ENCODE results near the gene TRIM29. TPM values are rescaled to one million over a fixed set of nuclear protein-coding genes. Genes with fewer than 3 reads are reported as not detected.
"Not testable (repeated sequence)": the region's sequence is repeated elsewhere in the genome, so short reads cannot be mapped to it uniquely, and the experiment has no call there.

TRIM29 gene, protein sequence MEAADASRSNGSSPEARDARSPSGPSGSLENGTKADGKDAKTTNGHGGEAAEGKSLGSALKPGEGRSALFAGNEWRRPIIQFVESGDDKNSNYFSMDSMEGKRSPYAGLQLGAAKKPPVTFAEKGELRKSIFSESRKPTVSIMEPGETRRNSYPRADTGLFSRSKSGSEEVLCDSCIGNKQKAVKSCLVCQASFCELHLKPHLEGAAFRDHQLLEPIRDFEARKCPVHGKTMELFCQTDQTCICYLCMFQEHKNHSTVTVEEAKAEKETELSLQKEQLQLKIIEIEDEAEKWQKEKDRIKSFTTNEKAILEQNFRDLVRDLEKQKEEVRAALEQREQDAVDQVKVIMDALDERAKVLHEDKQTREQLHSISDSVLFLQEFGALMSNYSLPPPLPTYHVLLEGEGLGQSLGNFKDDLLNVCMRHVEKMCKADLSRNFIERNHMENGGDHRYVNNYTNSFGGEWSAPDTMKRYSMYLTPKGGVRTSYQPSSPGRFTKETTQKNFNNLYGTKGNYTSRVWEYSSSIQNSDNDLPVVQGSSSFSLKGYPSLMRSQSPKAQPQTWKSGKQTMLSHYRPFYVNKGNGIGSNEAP
- polyA plus RNA-seq (2012; ENCODE audit: insufficient read depth, insufficient read length), result not detected

DNA sequence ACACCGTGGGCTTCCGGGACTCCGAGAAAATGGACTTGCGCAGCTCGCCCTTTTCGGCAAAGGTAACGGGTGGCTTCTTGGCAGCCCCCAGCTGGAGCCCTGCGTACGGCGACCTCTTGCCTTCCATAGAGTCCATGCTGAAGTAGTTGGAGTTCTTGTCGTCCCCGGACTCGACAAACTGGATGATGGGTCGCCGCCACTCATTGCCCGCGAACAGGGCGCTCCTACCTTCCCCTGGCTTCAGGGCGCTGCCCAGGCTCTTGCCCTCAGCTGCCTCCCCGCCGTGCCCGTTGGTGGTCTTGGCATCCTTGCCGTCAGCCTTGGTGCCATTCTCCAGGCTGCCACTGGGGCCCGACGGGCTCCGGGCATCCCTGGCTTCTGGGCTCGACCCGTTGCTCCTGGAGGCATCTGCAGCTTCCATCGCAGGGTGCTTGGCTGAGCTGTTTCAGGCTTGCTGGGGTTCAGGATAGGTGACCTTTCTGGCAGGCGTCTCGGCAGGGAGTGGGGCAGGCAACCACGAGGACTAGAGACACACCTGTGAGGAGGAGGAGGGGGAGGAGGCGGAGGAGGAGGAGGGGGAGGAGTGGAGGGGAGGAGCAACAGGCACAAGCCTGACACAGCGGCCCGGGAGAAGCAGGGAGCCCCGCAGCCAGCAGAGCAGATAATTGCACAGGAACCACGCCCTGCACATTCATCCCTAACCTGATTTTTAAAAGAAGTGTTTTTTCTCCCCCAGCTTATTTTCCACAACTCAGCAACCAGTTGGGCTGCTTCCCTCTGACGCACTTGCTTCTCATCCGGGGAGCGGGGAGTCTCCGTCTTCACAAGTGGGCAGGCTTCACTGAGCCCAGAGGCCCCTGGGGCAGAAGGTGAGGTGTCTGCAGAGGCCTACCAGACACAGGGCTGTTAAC is at the start of gene TRIM29:
TSS of gene TRIM29 (minus strand) at position 503 of the 911 bp plus-strand sequence. CDS start at position 421, 82 bp downstream.
- no peak for DNase-seq (ENCODE audit: low read depth, low spot score)
- no peak within 1 kb of the TSS for H3K4me3 ChIP-seq (ENCODE audit: low read length)

DNA sequence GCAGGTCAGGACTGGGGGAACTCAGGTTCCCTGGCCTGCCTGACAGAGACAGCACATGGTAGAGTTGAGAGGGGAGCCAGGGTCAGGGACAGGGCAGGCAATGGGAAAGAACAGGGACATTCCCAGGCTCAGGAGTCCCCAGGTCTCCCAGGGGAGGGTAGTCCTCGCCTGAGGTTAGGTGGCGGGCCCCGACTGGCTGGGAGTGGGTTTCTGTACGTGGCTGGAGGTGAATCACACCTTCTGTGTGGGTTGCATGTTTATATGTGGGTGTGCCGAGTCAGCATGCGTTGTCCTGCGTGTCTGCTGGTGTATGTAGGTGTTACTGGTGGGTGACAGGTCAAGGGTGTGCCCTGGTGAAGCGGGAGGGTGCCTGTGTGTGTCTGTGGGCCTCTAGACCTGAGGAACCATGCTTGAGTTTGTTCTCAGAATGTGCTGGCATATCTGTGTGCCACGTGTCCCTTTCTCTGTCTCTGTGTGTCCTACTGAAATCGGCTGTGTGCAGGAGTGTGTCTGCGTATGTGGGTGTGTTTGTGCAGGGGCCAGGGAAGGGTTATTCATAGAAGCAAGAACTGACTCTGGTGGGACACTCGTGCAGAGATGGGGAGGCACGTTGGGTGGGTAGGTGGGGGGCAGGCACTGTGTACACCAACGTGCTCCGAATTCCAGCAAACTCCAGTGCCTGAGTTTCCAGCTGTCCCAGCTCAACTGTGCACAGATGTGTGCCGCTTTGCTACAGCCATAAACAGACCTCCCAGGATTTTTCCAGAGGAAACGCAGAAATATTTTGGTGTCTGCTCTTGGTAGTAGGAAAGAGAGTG is 49.1 kb upstream of the TRIM29 start:
- DNase-seq (ENCODE audit: low read depth, low spot score), result no peak
- H3K4me3 ChIP-seq (ENCODE audit: low read length), result no peak overlapping the region

DNA sequence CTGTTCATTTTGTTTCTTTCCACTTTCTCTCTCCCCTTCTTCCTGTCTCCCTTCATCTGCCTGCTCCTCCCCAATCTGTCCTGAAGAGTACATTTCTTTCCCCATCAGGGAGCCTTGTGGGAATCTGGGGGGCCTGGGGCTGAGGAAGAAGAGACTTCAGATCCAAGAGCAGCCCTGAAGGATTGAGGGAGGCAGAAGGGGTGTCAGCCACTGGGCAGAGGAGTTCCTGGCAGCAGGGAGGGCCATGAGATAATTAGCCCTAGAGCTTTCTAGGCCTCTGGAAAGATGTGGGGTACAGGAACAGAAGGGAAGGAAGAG is 48.5 kb upstream of the TRIM29 start:
- no peak for DNase-seq (ENCODE audit: low read depth, low spot score)
- H3K4me3 ChIP-seq (ENCODE audit: low read length), result no peak overlapping the region

DNA sequence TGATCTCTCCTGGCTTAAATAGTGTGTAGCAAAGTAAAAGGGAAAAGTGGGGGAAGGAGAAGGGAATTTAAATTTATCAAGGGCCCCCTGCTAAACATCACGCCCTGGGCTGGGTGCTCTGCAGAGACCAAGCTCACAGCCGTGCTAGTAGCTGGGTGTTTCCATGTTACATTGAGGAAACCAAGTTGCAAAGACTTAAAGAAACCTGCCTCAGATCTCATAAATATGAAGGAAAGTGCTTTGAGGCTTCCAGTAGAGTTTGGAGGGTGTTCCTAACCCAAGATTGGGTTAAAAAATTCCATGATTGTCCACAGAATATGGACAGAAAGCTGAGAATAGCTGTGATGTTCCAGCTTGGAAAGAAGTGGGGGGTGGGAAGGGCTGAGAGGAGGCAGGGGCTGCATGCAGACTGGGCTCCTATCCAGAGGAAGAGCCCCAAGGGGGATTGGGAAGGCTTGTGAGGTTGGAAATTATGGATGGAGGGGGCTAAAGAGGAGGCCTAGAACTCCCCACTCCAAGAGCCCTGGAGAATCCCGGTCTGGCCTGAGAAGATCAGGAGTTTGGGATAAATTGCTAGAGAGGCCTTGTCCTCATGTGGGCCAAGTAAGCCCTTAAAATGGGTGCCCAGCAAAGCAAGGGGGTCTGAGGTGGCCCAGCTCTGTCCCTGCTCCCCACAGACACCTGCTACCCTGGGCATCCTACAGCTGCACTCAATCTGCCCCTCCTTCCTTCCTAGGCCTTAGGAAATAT is 48.0 kb upstream of the TRIM29 start:
- no peak for DNase-seq (ENCODE audit: low read depth, low spot score)
- H3K4me3 ChIP-seq (ENCODE audit: low read length), result no peak overlapping the region

DNA sequence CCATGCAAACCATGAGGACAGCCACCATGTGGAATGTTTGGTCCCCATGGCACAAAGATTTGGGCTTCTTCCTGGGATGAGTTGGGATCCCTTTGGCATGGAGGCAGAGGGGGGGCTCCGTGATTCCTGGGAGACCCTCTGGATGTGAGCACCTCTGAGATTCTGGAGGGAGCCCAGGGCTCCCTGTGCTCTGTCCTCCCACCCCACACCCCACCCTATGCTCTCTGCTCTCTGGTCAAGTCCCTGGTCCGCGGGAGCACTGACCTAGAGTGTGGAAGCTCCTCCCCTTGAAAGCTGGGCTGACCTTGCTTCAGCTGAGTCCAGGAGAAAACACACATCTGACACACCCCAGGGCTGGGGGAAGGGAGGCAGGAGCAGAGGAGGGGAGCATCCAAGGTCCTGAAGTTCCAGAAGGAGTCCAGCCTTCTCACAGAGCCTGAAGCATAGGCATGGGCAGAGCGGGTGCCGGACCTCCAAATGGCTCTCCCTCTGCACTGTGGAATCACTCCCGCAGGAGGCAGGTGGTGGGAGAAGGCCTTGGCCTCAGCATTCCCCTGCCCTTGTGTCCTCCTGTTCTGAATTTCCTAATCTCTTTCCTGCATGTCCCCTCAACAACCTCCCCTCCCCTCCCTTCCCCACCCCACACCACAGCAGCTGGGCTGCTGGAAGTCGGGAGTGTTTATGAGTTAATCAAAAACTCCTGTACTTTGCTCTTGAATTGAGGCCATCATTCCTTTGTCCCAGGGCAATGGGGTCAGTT is 47.2 kb upstream of the TRIM29 start:
- no peak overlapping the region for H3K4me3 ChIP-seq (ENCODE audit: low read length)
- no peak for DNase-seq (ENCODE audit: low read depth, low spot score)

DNA sequence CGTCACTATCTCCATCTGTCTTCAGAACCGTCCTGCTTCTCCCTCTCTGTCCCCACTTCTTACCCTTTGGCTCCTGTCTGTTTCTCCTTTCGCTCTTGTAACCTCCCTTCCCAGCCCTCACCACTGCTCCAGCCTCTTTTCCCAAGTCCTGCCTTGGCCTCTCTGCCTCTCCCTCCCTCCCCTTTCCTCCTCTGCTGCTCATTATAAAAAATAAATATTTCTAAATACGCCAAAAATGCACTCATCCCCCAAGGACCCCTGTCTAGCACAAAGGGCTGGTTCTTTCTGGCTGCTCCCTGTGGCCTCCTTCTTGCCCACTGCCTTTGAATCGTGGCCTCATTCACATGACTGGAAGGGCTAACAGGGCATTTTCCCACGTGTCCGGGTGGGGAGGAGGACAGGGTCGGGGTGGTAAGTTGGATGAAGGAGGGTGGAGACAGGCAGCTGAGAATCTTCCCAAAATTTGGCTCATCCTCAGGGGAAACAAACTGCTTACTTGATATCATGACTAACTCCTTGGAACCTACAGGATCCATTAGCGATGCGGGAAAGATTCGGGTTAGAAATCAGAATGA is 46.5 kb upstream of the TRIM29 start:
- no peak overlapping the region for H3K4me3 ChIP-seq (ENCODE audit: low read length)
- no peak for DNase-seq (ENCODE audit: low read depth, low spot score)

DNA sequence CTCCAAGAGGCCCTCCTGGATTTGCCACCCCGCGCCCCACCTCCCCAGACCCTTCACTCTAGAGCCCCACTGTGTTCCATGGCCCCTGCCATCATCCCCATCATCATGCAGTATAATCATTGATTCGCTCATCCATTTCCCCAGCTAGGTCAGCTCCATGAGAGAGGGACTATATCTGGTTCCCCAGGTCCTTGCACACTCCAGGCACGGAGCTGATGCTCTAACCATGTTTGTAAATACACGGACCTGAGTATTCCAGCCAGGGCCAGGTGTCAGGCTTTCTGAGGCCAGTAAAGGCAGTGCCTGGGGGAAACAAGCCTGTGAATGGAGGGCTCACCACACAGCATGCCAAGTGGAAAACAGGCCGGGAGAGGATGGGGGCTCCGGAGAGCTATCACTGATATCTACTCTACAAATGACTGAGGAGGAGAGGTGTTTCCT is 45.8 kb upstream of the TRIM29 start:
- no peak overlapping the region for H3K4me3 ChIP-seq (ENCODE audit: low read length)
- DNase-seq (ENCODE audit: low read depth, low spot score), result no peak

DNA sequence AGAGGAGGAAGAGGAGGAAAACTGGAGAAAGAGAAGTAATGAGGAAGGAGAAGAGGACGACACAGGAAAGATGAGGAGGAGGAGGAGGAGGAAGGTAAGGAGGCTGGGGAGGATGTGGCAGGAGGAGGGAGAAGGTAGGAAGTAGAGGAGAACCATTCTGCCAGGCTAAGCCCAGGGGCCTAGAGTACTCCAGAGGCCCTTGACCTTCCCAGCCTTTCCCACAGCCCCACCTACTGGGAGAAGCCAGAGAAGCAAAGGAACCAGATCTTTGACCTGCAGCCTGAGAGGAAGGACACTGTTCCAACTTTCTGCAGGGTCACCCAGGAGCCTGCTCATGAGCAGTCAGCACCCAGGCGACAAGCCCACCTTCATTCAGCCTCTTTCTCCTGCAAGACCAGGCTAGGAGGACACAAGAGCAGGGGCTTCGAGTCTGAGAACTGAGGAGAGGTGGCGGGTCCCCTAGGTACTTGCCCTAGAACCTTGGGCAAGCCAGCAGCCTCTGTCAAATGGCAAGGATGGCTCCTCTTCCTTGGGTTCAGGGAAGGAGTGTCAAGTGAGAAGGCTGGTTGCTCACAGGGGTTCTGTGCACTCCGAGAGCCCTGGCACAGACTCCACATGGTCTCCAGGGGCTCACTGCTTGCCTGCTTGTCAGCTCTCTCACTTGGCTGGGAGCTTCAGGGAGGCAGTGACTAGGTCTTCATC is 45.0 kb upstream of the TRIM29 start:
- no peak overlapping the region for H3K4me3 ChIP-seq (ENCODE audit: low read length)
- DNase-seq (ENCODE audit: low read depth, low spot score), result no peak

DNA sequence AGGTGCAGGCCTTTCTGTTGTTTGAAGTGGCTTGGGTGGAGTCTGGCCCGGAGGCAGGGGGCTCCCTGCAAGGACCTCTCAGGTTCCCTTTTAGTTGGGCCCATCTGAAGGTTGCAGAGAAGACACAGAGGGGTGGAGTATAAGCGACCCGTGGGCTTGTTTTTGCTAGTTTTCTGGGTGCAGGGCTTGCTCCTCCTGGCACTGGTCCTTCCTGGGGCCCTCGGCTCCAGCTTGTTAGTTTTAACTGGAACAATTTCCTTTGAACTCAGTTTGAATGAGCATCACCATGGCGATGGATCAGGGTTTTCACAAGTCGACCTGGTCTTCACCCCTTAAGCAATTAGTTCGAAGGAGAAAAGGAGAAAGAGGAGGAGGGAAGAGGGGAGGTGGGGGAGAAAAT is 44.5 kb upstream of the TRIM29 start:
- DNase-seq (ENCODE audit: low read depth, low spot score), result no peak
- H3K4me3 ChIP-seq (ENCODE audit: low read length), result no peak overlapping the region

DNA sequence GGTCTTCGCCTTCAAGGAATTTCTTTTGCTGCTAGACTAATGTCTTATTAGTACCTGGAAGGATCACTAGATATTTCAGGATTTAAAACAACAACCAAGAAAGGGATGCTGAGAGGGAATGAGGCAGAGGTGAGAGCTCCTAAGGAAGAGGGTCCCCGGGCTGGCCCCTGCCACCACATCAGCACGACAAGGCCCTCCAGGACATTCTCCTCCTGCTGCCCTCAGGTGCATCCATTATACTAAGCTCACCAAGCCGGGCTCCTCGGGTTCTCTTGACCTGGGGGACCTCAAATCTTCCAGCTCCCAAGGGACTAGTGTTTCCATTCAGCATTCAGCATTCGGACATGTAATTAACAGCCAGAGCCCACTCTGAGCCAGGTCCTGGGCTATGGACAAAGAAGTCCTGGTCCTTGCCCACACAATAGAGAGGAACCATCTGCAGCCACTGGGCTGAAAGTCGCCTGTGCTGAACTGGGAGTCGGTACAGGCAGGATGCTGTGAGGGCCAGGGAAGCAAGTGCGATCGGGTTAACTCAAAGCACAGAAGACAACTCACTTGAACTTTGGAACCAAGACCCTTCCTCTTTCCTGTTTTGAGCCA is 43.6 kb upstream of the TRIM29 start:
- no peak overlapping the region for H3K4me3 ChIP-seq (ENCODE audit: low read length)
- no peak for DNase-seq (ENCODE audit: low read depth, low spot score)

DNA sequence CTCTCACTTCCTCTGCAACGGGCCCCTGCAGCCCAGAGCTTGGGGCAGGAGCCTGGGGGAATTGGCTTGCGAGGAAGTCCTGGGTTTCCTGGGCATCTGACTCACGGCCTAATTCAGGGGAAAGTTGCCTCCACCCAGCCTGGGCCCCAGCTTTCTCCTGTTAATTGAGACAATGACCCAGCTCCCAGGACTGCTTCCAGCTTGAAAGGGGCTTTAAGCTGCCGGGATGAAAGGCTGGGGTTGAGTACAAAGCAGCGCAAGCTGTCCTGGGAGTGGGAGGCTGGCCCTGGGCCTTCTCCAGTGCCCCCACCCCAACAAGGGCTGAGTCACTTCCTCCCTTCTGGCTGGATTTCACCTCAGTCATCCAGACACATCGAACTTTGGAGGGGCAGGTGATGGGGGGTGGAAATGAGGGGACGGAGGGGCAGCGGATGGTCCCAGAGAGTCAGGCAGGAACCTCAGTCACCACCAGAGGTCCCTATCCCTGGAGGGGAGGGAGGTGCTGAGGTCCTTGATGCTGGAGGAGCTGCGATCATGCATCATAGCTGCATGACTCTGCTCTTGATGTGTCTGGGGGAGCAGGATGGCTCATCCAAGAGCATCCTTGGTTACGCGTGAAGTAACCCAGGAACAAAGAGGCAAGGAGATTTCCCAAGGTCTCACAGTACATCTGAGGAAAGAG is 42.8 kb upstream of the TRIM29 start:
- DNase-seq (ENCODE audit: low read depth, low spot score), result no peak
- H3K4me3 ChIP-seq (ENCODE audit: low read length), result no peak overlapping the region

DNA sequence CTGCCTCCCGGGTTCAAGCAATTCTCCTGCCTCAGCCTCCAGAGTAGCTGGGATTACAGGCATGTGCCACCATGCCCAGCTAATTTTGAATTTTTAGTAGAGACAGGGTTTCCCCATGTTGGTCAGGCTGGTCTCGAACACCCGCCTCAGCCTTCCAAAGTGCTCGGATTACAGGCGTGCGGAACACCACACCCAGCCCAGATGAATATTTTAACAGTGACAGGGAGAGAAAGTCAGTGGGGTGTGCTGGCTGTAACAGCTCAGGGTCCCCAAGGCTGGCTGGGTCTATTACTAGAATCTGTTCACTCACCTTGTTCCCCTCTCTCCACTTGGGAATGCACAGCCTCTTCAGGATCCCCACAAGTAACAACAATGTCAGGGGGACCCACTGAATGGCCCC is 42.1 kb upstream of the TRIM29 start:
- not testable (repeated sequence) for DNase-seq (ENCODE audit: low read depth, low spot score)

DNA sequence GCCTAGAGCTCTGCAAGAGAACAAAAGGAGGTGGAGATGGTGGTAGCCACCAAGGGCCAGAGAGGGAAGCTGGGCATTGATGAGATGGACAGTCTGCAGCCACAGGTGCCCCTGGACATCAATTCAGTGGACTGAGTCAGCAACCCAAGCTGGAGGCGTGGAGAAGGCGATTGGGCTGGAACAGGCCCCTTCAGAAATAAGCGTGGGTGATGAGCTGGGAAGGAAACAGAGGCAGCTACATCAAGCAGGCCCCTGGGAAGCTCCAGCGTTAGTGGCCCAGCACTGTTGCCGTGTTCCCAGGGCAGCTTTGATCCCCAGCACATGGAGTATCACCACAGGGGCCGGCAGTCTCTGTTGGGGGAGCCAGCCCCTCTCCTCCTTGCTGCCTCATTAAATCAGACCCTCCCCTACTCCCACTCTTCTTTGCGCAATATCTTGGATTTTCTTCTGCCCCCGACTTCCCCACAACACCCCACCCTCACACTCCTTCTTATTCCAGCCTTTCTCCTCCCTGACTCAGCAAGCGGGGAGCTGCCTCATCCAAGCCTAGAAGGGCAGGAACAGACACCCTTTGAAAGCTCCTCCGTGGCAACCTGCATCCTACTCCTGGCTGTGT is 41.3 kb upstream of the TRIM29 start:
- DNase-seq (ENCODE audit: low read depth, low spot score), result no peak
- H3K4me3 ChIP-seq (ENCODE audit: low read length), result no peak overlapping the region

More for the DNA sequence above, 42.1 kb upstream of the TRIM29 start:
- not testable (repeated sequence) for H3K4me3 ChIP-seq (ENCODE audit: low read length)

DNA sequence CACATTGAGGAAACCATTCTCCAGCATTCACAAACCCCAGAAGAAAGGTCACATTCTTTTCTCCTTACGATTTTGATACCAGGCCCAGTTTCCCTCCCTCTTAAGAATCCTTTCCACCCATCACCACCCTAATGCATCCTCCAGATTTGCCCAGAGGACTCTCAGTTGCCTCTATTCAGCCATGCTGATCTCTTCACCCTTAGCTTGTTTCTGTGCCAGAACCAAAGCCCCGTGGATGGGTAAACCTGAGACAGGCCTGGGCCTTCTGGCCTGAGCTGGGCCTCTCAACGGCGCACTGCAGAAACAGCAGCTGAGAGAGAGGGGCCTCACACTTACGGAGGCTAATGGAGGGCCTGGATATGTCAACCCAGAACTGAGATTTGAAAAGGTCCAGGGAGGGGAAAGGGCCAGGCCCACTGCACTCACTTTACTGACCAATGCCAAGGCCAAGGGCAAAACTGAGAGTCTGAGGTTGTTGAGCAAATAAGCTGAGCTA is 40.7 kb upstream of the TRIM29 start:
- H3K4me3 ChIP-seq (ENCODE audit: low read length), result no peak overlapping the region
- no peak for DNase-seq (ENCODE audit: low read depth, low spot score)

DNA sequence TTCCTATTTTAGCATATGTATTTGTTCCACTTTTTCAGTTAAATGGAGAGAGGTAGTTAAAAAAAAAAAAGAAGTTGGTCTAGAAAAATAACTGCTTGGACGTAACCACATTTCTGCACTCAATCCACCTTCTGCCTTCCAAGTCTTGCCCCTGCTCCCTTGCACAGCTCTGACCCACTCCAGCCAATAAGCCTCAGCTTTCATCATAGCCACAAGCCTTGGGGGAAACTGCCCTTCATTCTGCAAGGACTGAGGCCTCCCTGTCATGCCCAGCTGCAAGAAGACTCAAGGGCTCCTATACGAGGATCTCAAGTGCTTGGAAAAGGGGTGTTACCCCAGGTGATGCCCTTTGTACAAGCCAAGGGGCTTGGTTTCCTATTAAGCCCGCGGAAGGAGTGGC is 37.0 kb upstream of the TRIM29 start:
- no peak overlapping the region for H3K4me3 ChIP-seq (ENCODE audit: low read length)
- no peak for DNase-seq (ENCODE audit: low read depth, low spot score)

Data from Jurkat, Clone E6-1 (cell line).